Gastrocnemius medialis (tissue), 4 donors: ENCODE measurements around the gene GCC2. TPM values are rescaled to one million over a fixed set of nuclear protein-coding genes. Genes with fewer than 3 reads are reported as not detected.

Source experiments
- ATAC-seq, 2 donors: fragments of 150-250 bp; one replicate each; pipeline ENCODE4 v1.9.1; 2016
- DNase-seq, 2 donors: peaks; one replicate each; pipeline ENCODE4 v3.0.0-alpha.2; 2019
- H3K27ac ChIP-seq, 4 donors: fragments of 200-600 bp; sonication (generic); 1 replicate in 1 of 4; 2 replicates in 3 of 4; pipeline ENCODE4 v1.5.1; 2016 to 2018; ENCODE audit warnings: mild to moderate bottlenecking in 2 of 4, moderate library complexity in 1 of 4
- H3K27me3 ChIP-seq, 3 donors: fragments of 200-600 bp; sonication (generic) in 2 of 3; 1 replicate in 1 of 3; 2 replicates in 2 of 3; pipeline versions ENCODE4 v1.5.1 to v1.6.0; 2016 to 2019; ENCODE audit warnings: mild to moderate bottlenecking in 1 of 3, moderate library complexity in 1 of 3
- H3K36me3 ChIP-seq, 2 donors: fragments of 200-600 bp; sonication (generic) in 1 of 2; one replicate each; pipeline ENCODE4 v1.5.1; 2017 to 2018
- H3K4me1 ChIP-seq, 2 donors: fragments of 200-600 bp; sonication (generic) in 1 of 2; one replicate each; pipeline ENCODE4 v1.5.1; 2016 to 2017; ENCODE audit warnings: mild to moderate bottlenecking in 2 of 2
- H3K4me3 ChIP-seq, 4 donors: fragments of 200-600 bp; sonication (generic) in 3 of 4; 1 replicate in 1 of 4; 2 replicates in 3 of 4; pipeline ENCODE4 v1.5.1; 2016 to 2019; ENCODE audit warnings: mild to moderate bottlenecking in 2 of 4
- H3K9me3 ChIP-seq, 3 donors: fragments of 200-600 bp; sonication (generic) in 2 of 3; 1 replicate in 1 of 3; 2 replicates in 2 of 3; pipeline ENCODE4 v1.5.1; 2016 to 2019
- CTCF ChIP-seq, 5 experiments: fragments of 450-650 bp in 3 of 5; fragments of 200-600 bp in 2 of 5; sonication (generic) in 2 of 5; IDR thresholded peaks in 4 of 5; conservative IDR thresholded peaks in 1 of 5; 1 replicate in 4 of 5; 2 replicates in 1 of 5; pipeline ENCODE4 v1.5.1; 2016 to 2019; ENCODE audit warnings: antibody characterized with exemption in 5 of 5, mild to moderate bottlenecking in 3 of 5, moderate library complexity in 3 of 5
- POLR2A ChIP-seq, 2 donors: fragments of 450-650 bp; IDR thresholded peaks; one replicate each; pipeline ENCODE4 v1.6.1; 2017; ENCODE audit warnings: antibody characterized with exemption in 2 of 2, mild to moderate bottlenecking in 2 of 2, moderate library complexity in 2 of 2
- in situ Hi-C, 4 donors: fragments of 200-750 bp; cut with MboI; loops; one replicate each; pipeline versions ENCODE4 v1.15.0 to v1.8.0; 2017; ENCODE audit warnings: low sequenced_read_pairs in 4 of 4
- intact Hi-C: fragments of 100-400 bp; cut with DNase I; formaldehyde crosslinking; loops from one replicate; pipeline ENCODE4 v1.15.1; 2023; ENCODE audit warnings: low total_unique reads
- total RNA-seq, 4 donors: library from RNA; depleted of rRNA; stranded (reverse); fragments of >200 nt; gene quantifications; one replicate each; pipeline versions ENCODE4 v1.1.0 to v1.2.3, GENCODE V29; 2016

GCC2 gene
- total RNA-seq, 4 donors from 2014 or later = 16.7 to 43.1 (median 19.3) TPM

GRCh38 chr2:108460345-108461037 is 11.5 kb downstream of the GCC2 start:
- no peak for DNase-seq
- no peaks in the 10 kb centered on the region for H3K4me1 ChIP-seq
- peaks cover 0 to 49% of the 10 kb centered on the region in 2 donors for H3K36me3 ChIP-seq
- intact Hi-C loops = no loop called here
- H3K4me3 ChIP-seq = no peak overlapping the region
- in situ Hi-C loops = loop anchor here in 1 of 4 donors (25.0 kb wide), 1 partner anchor 127 kb away; no protein-coding TSS in a partner anchor
- no peaks in the 10 kb centered on the region for H3K9me3 ChIP-seq
- no peak for ATAC-seq
- H3K27ac ChIP-seq = no peak overlapping the region
- H3K27me3 ChIP-seq = no peaks in the 10 kb centered on the region
- TF ChIP-seq CTCF (IDR thresholded peaks at IDR 0.05 in 4 of 5, conservative IDR thresholded peaks at IDR 0.05 in 1 of 5) (no peak), POLR2A (IDR thresholded peaks at IDR 0.05) (no peak)

GRCh38 chr2:108477099-108477498 is 28.1 kb downstream of the GCC2 start:
- H3K9me3 ChIP-seq = no peaks in the 10 kb centered on the region
- no peak overlapping the region for H3K27ac ChIP-seq
- H3K4me1 ChIP-seq = no peaks in the 10 kb centered on the region
- no peak for DNase-seq
- H3K27me3 ChIP-seq = no peaks in the 10 kb centered on the region
- H3K4me3 ChIP-seq = no peak overlapping the region
- intact Hi-C loops = no loop called here
- no peak for TF ChIP-seq POLR2A (IDR thresholded peaks at IDR 0.05)
- no peak for TF ChIP-seq CTCF (IDR thresholded peaks at IDR 0.05 in 4 of 5, conservative IDR thresholded peaks at IDR 0.05 in 1 of 5)
- no peak for ATAC-seq
- peaks cover 0 to 36% of the 10 kb centered on the region in 2 donors for H3K36me3 ChIP-seq
- in situ Hi-C loops = no loop called here

DNA sequence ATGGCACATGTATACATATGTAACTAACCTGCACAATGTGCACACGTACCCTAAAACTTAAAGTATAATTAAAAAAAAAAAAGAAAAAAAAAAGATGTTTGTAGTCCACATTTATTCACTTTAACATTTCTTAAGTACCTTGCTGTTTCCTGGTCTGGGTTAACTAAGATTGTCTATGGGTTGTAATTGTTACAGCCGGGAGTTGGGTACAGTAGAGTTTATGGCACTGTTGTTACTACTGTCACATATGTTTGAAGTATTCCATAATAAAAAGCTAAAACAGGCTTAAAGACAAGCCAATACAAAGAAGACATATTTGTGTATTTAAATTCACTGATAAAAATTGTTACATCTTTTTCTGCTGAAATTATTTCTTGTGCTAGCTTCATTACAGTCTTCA is 36.2 kb downstream of the GCC2 start:
- in situ Hi-C loops (no loop called here), intact Hi-C loops (no loop called here)
- Histone ChIP-seq H3K9me3 (no peaks in the 10 kb centered on the region), H3K4me1 (no peaks in the 10 kb centered on the region), H3K27me3 (no peaks in the 10 kb centered on the region), H3K36me3 (peaks cover 10 to 46% of the 10 kb centered on the region in 2 donors), H3K27ac (no peak overlapping the region), H3K4me3 (no peak overlapping the region)
- no peak for TF ChIP-seq CTCF (IDR thresholded peaks at IDR 0.05 in 4 of 5, conservative IDR thresholded peaks at IDR 0.05 in 1 of 5)
- TF ChIP-seq POLR2A (IDR thresholded peaks at IDR 0.05) = no peak
- no peak for ATAC-seq
- DNase-seq = no peak

GRCh38 chr2:108490506-108491122 is 41.6 kb downstream of the GCC2 start:
- ATAC-seq = no peak
- peaks cover 0 to 43% of the 10 kb centered on the region in 2 donors for H3K36me3 ChIP-seq
- H3K4me1 ChIP-seq = no peaks in the 10 kb centered on the region
- H3K4me3 ChIP-seq = no peak overlapping the region
- no peak for TF ChIP-seq CTCF (IDR thresholded peaks at IDR 0.05 in 4 of 5, conservative IDR thresholded peaks at IDR 0.05 in 1 of 5)
- in situ Hi-C loops (no loop called here), intact Hi-C loops (loop anchor here (5.0 kb wide), 1 partner anchor 42 kb away; the partner anchor contains the start of gene LIMS1)
- H3K27me3 ChIP-seq = no peaks in the 10 kb centered on the region
- no peak for DNase-seq
- no peak overlapping the region for H3K27ac ChIP-seq
- no peaks in the 10 kb centered on the region for H3K9me3 ChIP-seq
